Hepatocyte (in vitro differentiated cells): ENCODE measurements around the gene CLEC3B. TPM values are rescaled to one million over a fixed set of nuclear protein-coding genes. Genes with fewer than 3 reads are reported as not detected.

Source experiments
- DNase-seq: peaks from one replicate; pipeline ENCODE4 v3.0.0-alpha.2; 2016; ENCODE audit warnings: low spot score
- H2AFZ ChIP-seq: fragments of 200-600 bp; sonication (generic); 2 replicates; pipeline ENCODE4 v1.6.0; 2016; ENCODE audit warnings: antibody characterized with exemption, mild to moderate bottlenecking
- H3K27ac ChIP-seq: fragments of 200-600 bp; sonication (generic); 2 replicates; pipeline ENCODE4 v1.5.1; 2016; ENCODE audit warnings: mild to moderate bottlenecking
- H3K27me3 ChIP-seq: fragments of 200-600 bp; sonication (generic); 2 replicates; pipeline ENCODE4 v1.6.1; 2016
- H3K36me3 ChIP-seq: fragments of 200-600 bp; sonication (generic); replicated peaks from 2 replicates; pipeline ENCODE4 v1.5.1; 2016; ENCODE audit warnings: low read depth; ENCODE audit not compliant: insufficient read depth
- H3K4me1 ChIP-seq: fragments of 200-600 bp; sonication (generic); 2 replicates; pipeline ENCODE4 v1.5.1; 2016; ENCODE audit warnings: mild to moderate bottlenecking, moderate library complexity; ENCODE audit not compliant: insufficient read depth
- H3K4me2 ChIP-seq: fragments of 200-600 bp; sonication (generic); 2 replicates; pipeline ENCODE4 v1.6.0; 2016
- H3K4me3 ChIP-seq: fragments of 200-600 bp; sonication (generic); 2 replicates; pipeline ENCODE4 v1.5.1; 2016; ENCODE audit warnings: mild to moderate bottlenecking
- H3K79me2 ChIP-seq: fragments of 200-600 bp; sonication (generic); 2 replicates; pipeline ENCODE4 v1.6.0; 2017; ENCODE audit warnings: mild to moderate bottlenecking
- H3K9me2 ChIP-seq: fragments of 200-600 bp; sonication (generic); replicated peaks from 2 replicates; pipeline ENCODE4 v1.6.0; 2017; ENCODE audit warnings: mild to moderate bottlenecking; ENCODE audit not compliant: insufficient read depth
- H3K9me3 ChIP-seq: fragments of 200-600 bp; sonication (generic); 2 replicates; pipeline ENCODE4 v1.5.1; 2016; ENCODE audit warnings: low read depth, mild to moderate bottlenecking
- H4K20me1 ChIP-seq: fragments of 200-600 bp; sonication (generic); 2 replicates; pipeline ENCODE4 v1.6.0; 2016; ENCODE audit warnings: mild to moderate bottlenecking; ENCODE audit not compliant: insufficient read depth, poor library complexity, severe bottlenecking
- EZH2 ChIP-seq: fragments of 200-600 bp; sonication (generic); IDR thresholded peaks from 2 replicates; pipeline ENCODE4 v1.6.1; 2016; ENCODE audit warnings: antibody characterized with exemption, mild to moderate bottlenecking, borderline replicate concordance
- EZH2phosphoT487 ChIP-seq: fragments of 200-600 bp; sonication (generic); IDR thresholded peaks from one replicate; pipeline ENCODE4 v1.6.1; 2018; ENCODE audit warnings: antibody characterized with exemption, mild to moderate bottlenecking, low read depth, moderate library complexity; ENCODE audit not compliant: unreplicated experiment, severe bottlenecking
- WGBS: methylation state at CpG from one replicate; pipeline ENCODE4 v1.1.6; 2016; ENCODE audit warnings: low lambda C conversion rate; ENCODE audit errors: missing lambda C conversion rate; 5-methylcytosine and 5-hydroxymethylcytosine counted together
- polyA plus RNA-seq: library from polyadenylated mRNA; unstranded; fragments of >200 nt; fragmentation: Nextera tagmentation; extraction: Ambion mirVana; gene quantifications from 2 replicates; pipeline ENCODE4 v1.2.1, GENCODE V29; 2016
- total RNA-seq: library from RNA; depleted of rRNA; stranded (reverse); fragments of >200 nt; gene quantifications from 2 replicates; pipeline ENCODE4 v1.2.3, GENCODE V29; 2014
- TF ChIP-seq, protein P1 (sequence below): fragments of 200-600 bp; sonication (generic); IDR thresholded peaks from 2 replicates; pipeline ENCODE4 v1.5.1; 2016; ENCODE audit warnings: antibody characterized with exemption, mild to moderate bottlenecking; ENCODE audit not compliant: poor library complexity

Gene CLEC3B
- total and polyA plus RNA-seq, 2 experiments from 2014 or later, result 1.3 to 1.7 TPM

DNA sequence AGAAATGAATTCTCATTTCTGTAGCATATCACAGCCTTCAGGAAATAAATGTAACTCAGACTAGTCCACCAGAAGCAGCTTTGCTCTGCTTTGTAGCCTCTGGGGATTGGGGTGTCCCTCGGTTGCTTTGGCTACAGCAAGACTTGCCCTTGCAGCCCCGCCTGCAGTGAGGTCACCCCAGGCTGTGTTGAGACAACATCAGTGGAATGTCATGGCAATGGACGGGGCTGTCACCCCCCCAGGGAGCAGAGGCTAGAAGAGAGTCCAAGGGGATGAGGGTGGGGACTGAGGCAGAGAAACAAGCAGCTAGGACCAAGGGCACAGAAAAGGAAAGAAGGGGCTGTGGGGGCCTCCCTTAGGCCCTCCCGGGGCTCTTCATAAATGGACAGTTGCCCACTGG lies 854 bp downstream of the CLEC3B start:
- H3K4me2 ChIP-seq, result no peak overlapping the region
- H4K20me1 ChIP-seq, result no peaks in the 10 kb centered on the region
- no peak overlapping the region for H3K27ac ChIP-seq
- no peak for DNase-seq
- no peak overlapping the region for H3K4me3 ChIP-seq
- H3K9me2 ChIP-seq, result no peaks in the 10 kb centered on the region
- WGBS, result 68% methylated on average over 4 of the region's 4 CpGs
- no peaks in the 10 kb centered on the region for H3K9me3 ChIP-seq
- TF ChIP-seq, protein P1, sequence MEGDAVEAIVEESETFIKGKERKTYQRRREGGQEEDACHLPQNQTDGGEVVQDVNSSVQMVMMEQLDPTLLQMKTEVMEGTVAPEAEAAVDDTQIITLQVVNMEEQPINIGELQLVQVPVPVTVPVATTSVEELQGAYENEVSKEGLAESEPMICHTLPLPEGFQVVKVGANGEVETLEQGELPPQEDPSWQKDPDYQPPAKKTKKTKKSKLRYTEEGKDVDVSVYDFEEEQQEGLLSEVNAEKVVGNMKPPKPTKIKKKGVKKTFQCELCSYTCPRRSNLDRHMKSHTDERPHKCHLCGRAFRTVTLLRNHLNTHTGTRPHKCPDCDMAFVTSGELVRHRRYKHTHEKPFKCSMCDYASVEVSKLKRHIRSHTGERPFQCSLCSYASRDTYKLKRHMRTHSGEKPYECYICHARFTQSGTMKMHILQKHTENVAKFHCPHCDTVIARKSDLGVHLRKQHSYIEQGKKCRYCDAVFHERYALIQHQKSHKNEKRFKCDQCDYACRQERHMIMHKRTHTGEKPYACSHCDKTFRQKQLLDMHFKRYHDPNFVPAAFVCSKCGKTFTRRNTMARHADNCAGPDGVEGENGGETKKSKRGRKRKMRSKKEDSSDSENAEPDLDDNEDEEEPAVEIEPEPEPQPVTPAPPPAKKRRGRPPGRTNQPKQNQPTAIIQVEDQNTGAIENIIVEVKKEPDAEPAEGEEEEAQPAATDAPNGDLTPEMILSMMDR, result no peak
- no peak for TF ChIP-seq EZH2
- no peak for TF ChIP-seq EZH2phosphoT487
- no peaks in the 10 kb centered on the region for H3K27me3 ChIP-seq
- H3K79me2 ChIP-seq, result no peaks in the 10 kb centered on the region
- peaks cover 7% of the 10 kb centered on the region for H3K4me1 ChIP-seq
- no peak overlapping the region for H2AFZ ChIP-seq
- no peaks in the 10 kb centered on the region for H3K36me3 ChIP-seq

- no peak for DNase-seq
- H3K4me2 ChIP-seq, result no peak overlapping the region
These were observed 1.3 kb downstream of the CLEC3B start for GRCh38 chr3:45027441-45027840.

DNA sequence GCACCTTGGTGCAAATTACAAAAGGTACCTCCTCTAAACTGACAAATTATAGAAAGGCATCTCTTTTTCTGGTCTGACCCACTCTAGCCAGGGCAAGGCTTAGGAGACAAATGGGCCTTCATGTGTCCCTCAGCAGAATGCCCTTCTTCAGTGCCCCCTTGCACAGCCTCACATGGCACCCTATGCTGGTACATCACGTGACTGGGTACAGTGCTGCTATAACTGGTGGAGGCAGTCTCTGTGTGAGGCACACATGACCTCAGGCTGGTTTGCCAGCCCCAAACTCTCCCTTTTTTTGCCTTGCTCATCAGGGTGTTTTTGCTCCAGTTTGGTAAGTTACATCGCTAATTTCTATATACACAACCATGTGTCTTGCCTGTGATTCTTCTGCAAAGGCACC lies 3.1 kb downstream of the CLEC3B start:
- Histone ChIP-seq H4K20me1 (no peaks in the 10 kb centered on the region), H3K4me1 (peaks cover 7% of the 10 kb centered on the region), H3K9me3 (no peaks in the 10 kb centered on the region), H3K79me2 (no peaks in the 10 kb centered on the region), H2AFZ (no peak overlapping the region), H3K4me2 (no peak overlapping the region), H3K9me2 (no peaks in the 10 kb centered on the region), H3K27ac (no peak overlapping the region), H3K4me3 (no peak overlapping the region), H3K27me3 (no peaks in the 10 kb centered on the region), H3K36me3 (no peaks in the 10 kb centered on the region)
- TF ChIP-seq EZH2phosphoT487, result no peak
- TF ChIP-seq EZH2, result no peak
- TF ChIP-seq, protein P1, result no peak
- DNase-seq, result no peak
- WGBS, result 90% methylated on average over 2 of the region's 2 CpGs

More at GRCh38 chr3:45027441-45027840, 1.3 kb downstream of the CLEC3B start:
- Histone ChIP-seq H3K4me1 (peaks cover 7% of the 10 kb centered on the region), H3K9me3 (no peaks in the 10 kb centered on the region), H3K9me2 (no peaks in the 10 kb centered on the region), H3K27me3 (no peaks in the 10 kb centered on the region), H3K27ac (no peak overlapping the region), H3K79me2 (no peaks in the 10 kb centered on the region), H3K36me3 (no peaks in the 10 kb centered on the region), H4K20me1 (no peaks in the 10 kb centered on the region), H2AFZ (no peak overlapping the region), H3K4me3 (no peak overlapping the region)
- WGBS, result 90% methylated on average over 4 of the region's 4 CpGs
- TF ChIP-seq, protein P1, result no peak
- no peak for TF ChIP-seq EZH2
- no peak for TF ChIP-seq EZH2phosphoT487

- H3K27ac ChIP-seq, result no peak overlapping the region
These were observed 3.6 kb downstream of the CLEC3B start for GRCh38 chr3:45029661-45030060.

More at GRCh38 chr3:45029661-45030060, 3.6 kb downstream of the CLEC3B start:
- TF ChIP-seq, protein P1, result no peak
- no peak for TF ChIP-seq EZH2phosphoT487
- no peak for TF ChIP-seq EZH2
- H3K4me2 ChIP-seq, result no peak overlapping the region
- H3K27me3 ChIP-seq, result no peaks in the 10 kb centered on the region
- no peak overlapping the region for H2AFZ ChIP-seq
- DNase-seq, result no peak
- no peaks in the 10 kb centered on the region for H4K20me1 ChIP-seq
- H3K79me2 ChIP-seq, result no peaks in the 10 kb centered on the region
- H3K4me3 ChIP-seq, result no peak overlapping the region
- no peaks in the 10 kb centered on the region for H3K9me3 ChIP-seq
- no peaks in the 10 kb centered on the region for H3K9me2 ChIP-seq
- 68% methylated on average over 5 of the region's 5 CpGs for WGBS
- H3K36me3 ChIP-seq, result no peaks in the 10 kb centered on the region
- H3K4me1 ChIP-seq, result peaks cover 7% of the 10 kb centered on the region
